GM12878 (cell line): ENCODE results near the gene IMPACT.

Experiments used
- EP300 ChIP-seq, 2 experiments: fragments of 150-350 bp in 1 of 2; IDR thresholded peaks; 2 replicates each; pipeline ENCODE4 v1.6.1; 2011 to 2012; ENCODE audit warnings: low read depth in 2 of 2, low read length in 2 of 2, borderline replicate concordance in 1 of 2, improper control_type of control experiment in 1 of 2, inconsistent platforms in 1 of 2; ENCODE audit not compliant: control insufficient read depth in 1 of 2
- EZH2 ChIP-seq: IDR thresholded peaks from 2 replicates; pipeline ENCODE4 v1.6.1; 2012; ENCODE audit warnings: low read depth, mild to moderate bottlenecking, control low read depth, inconsistent platforms, low read length, borderline replicate concordance; ENCODE audit not compliant: control insufficient read depth
- MTA3 ChIP-seq: IDR thresholded peaks from 2 replicates; pipeline ENCODE4 v1.6.1; 2012; ENCODE audit warnings: low read length, inconsistent platforms, borderline replicate concordance
- ZNF274 ChIP-seq: IDR thresholded peaks from one replicate; pipeline ENCODE4 v1.8.0; 2011; ENCODE audit not compliant: insufficient read length, insufficient read depth
- TF ChIP-seq, protein P1 (sequence below): fragments of 450-650 bp; IDR thresholded peaks from 2 replicates; pipeline ENCODE4 v1.6.1; 2014; ENCODE audit warnings: mild to moderate bottlenecking
- TF ChIP-seq, protein P2 (sequence below), 3 experiments: IDR thresholded peaks in 2 of 3; conservative IDR thresholded peaks in 1 of 3; 2 replicates each; pipeline ENCODE4 v1.5.1; 2011; ENCODE audit warnings: low read depth in 3 of 3, low read length in 3 of 3, mild to moderate bottlenecking in 3 of 3, control low read depth in 2 of 3, moderate library complexity in 2 of 3, inconsistent platforms in 1 of 3, mixed read lengths in 1 of 3; ENCODE audit not compliant: control insufficient read depth in 2 of 3, insufficient read depth in 1 of 3; ENCODE audit errors: extremely low read depth in 1 of 3

DNA sequence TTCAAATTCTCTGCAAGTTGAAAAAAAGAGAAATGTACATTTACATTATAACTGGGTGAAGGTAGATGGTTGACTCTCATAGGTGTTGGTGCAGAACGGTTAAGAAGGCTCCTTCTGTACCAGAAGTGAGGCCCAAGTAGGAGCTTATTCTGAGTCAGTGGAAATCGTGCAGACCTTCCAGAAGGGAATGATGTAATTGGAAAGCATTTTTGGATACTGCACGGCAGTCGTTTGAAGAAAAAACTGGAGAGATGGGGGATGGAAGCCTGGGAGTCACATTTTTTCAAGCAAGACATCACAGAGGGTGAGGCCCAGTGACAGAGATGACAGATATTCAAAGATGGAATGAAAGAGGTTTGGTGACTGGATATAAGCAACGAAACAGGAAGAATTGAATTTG is 73.3 kb downstream of the IMPACT start:
- no peak for TF ChIP-seq ZNF274
- TF ChIP-seq, protein P1, sequence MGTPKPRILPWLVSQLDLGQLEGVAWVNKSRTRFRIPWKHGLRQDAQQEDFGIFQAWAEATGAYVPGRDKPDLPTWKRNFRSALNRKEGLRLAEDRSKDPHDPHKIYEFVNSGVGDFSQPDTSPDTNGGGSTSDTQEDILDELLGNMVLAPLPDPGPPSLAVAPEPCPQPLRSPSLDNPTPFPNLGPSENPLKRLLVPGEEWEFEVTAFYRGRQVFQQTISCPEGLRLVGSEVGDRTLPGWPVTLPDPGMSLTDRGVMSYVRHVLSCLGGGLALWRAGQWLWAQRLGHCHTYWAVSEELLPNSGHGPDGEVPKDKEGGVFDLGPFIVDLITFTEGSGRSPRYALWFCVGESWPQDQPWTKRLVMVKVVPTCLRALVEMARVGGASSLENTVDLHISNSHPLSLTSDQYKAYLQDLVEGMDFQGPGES, result no peak
- TF ChIP-seq, protein P2, sequence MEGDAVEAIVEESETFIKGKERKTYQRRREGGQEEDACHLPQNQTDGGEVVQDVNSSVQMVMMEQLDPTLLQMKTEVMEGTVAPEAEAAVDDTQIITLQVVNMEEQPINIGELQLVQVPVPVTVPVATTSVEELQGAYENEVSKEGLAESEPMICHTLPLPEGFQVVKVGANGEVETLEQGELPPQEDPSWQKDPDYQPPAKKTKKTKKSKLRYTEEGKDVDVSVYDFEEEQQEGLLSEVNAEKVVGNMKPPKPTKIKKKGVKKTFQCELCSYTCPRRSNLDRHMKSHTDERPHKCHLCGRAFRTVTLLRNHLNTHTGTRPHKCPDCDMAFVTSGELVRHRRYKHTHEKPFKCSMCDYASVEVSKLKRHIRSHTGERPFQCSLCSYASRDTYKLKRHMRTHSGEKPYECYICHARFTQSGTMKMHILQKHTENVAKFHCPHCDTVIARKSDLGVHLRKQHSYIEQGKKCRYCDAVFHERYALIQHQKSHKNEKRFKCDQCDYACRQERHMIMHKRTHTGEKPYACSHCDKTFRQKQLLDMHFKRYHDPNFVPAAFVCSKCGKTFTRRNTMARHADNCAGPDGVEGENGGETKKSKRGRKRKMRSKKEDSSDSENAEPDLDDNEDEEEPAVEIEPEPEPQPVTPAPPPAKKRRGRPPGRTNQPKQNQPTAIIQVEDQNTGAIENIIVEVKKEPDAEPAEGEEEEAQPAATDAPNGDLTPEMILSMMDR (IDR thresholded peaks at IDR 0.05 in 2 of 3, conservative IDR thresholded peaks at IDR 0.05 in 1 of 3; ENCODE audit: control insufficient read depth in 2 of 3, extremely low read depth in 1 of 3, insufficient read depth in 1 of 3, low read depth in 3 of 3, low read length in 3 of 3), result no peak
- no peak for TF ChIP-seq EZH2
- TF ChIP-seq EP300 (IDR thresholded peaks at IDR 0.05; ENCODE audit: borderline replicate concordance in 1 of 2, control insufficient read depth in 1 of 2, low read depth in 2 of 2, low read length in 2 of 2), result no peak
- no peak for TF ChIP-seq MTA3
